Endothelial cell of umbilical vein (primary cell): ENCODE data around the gene MAPK8IP2.

Experiments used
- EZH2 ChIP-seq: IDR thresholded peaks from 2 replicates; pipeline ENCODE4 v1.6.1; 2012; ENCODE audit warnings: borderline replicate concordance, low read depth, mild to moderate bottlenecking, moderate library complexity, low read length, inconsistent platforms; ENCODE audit not compliant: severe bottlenecking
- FOS ChIP-seq: IDR thresholded peaks from 2 replicates; pipeline ENCODE4 v1.6.1; 2011; ENCODE audit warnings: mild to moderate bottlenecking, low read length, moderate library complexity, borderline replicate concordance; ENCODE audit not compliant: insufficient read depth
- JUN ChIP-seq: IDR thresholded peaks from 2 replicates; pipeline ENCODE4 v1.6.1; 2011; ENCODE audit warnings: borderline replicate concordance, low read depth; ENCODE audit not compliant: insufficient read length, insufficient read depth
- MAX ChIP-seq: IDR thresholded peaks from 2 replicates; pipeline ENCODE4 v1.6.1; 2011; ENCODE audit not compliant: insufficient read depth, insufficient read length
- MYC ChIP-seq: IDR thresholded peaks from one replicate; pipeline ENCODE4 v1.6.1; 2011; ENCODE audit warnings: mild to moderate bottlenecking, low read depth, low read length
- POLR2A ChIP-seq: IDR thresholded peaks from 2 replicates; pipeline ENCODE4 v1.6.1; 2012; ENCODE audit warnings: low read depth, mild to moderate bottlenecking, control low read depth, low read length
- POLR2AphosphoS5 ChIP-seq: IDR thresholded peaks from 2 replicates; pipeline ENCODE4 v1.6.1; 2012; ENCODE audit warnings: low read depth, mild to moderate bottlenecking, control low read depth, low read length, moderate library complexity; ENCODE audit not compliant: insufficient read depth
- TF ChIP-seq, protein P1 (sequence below), 2 donors: IDR thresholded peaks; 1 replicate in 1 of 2; 2 replicates in 1 of 2; pipeline ENCODE4 v1.5.1; 2011; ENCODE audit warnings: low read length in 2 of 2, mild to moderate bottlenecking in 2 of 2, moderate library complexity in 2 of 2, control low read depth in 1 of 2, inconsistent platforms in 1 of 2, low read depth in 1 of 2; ENCODE audit not compliant: insufficient read depth in 1 of 2; ENCODE audit errors: extremely low read depth in 1 of 2

GRCh38 chr22:50640857-50641647, 40.5 kb downstream of the MAPK8IP2 start:
- TF ChIP-seq, protein P1, sequence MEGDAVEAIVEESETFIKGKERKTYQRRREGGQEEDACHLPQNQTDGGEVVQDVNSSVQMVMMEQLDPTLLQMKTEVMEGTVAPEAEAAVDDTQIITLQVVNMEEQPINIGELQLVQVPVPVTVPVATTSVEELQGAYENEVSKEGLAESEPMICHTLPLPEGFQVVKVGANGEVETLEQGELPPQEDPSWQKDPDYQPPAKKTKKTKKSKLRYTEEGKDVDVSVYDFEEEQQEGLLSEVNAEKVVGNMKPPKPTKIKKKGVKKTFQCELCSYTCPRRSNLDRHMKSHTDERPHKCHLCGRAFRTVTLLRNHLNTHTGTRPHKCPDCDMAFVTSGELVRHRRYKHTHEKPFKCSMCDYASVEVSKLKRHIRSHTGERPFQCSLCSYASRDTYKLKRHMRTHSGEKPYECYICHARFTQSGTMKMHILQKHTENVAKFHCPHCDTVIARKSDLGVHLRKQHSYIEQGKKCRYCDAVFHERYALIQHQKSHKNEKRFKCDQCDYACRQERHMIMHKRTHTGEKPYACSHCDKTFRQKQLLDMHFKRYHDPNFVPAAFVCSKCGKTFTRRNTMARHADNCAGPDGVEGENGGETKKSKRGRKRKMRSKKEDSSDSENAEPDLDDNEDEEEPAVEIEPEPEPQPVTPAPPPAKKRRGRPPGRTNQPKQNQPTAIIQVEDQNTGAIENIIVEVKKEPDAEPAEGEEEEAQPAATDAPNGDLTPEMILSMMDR (IDR thresholded peaks at IDR 0.05; ENCODE audit: extremely low read depth in 1 of 2, insufficient read depth in 1 of 2, low read depth in 1 of 2, low read length in 2 of 2), result no peak
- TF ChIP-seq MAX (no peak), POLR2A (no peak), POLR2AphosphoS5 (no peak), EZH2 (no peak), JUN (no peak), MYC (no peak), FOS (no peak)
